ENCODE results near the gene AWAT2.

GRCh38 chrX:70092247-70092646 is 42.5 kb upstream of the AWAT2 start:
- TF ChIP-seq ATF3 (IDR thresholded peaks at IDR 0.05; ENCODE audit: borderline replicate concordance, extremely low read depth, low read depth, low read length) (no peak), FOXM1 (IDR thresholded peaks at IDR 0.05; ENCODE audit: low read depth, low read length) (no peak), RFX5 (IDR thresholded peaks at IDR 0.05; ENCODE audit: low read depth, low read length) (no peak), CEBPB (IDR thresholded peaks at IDR 0.05; ENCODE audit: borderline replicate concordance in 1 of 2, low read depth in 2 of 2, low read length in 2 of 2) (no peak), ESRRA (IDR thresholded peaks at IDR 0.05; ENCODE audit: low read length) (no peak), ZBTB33 (IDR thresholded peaks at IDR 0.05) (no peak), CBFB (IDR thresholded peaks at IDR 0.05; ENCODE audit: low read depth) (no peak), RCOR1 (conservative IDR thresholded peaks at IDR 0.05; ENCODE audit: low read depth, low read length) (no peak), CTCF (IDR thresholded peaks at IDR 0.05 in 2 of 3, conservative IDR thresholded peaks at IDR 0.05 in 1 of 3; ENCODE audit: control insufficient read depth in 2 of 3, extremely low read depth in 1 of 3, insufficient read depth in 1 of 3, low read depth in 3 of 3, low read length in 3 of 3) (no peak), POLR2A (IDR thresholded peaks at IDR 0.05; ENCODE audit: low read depth, low read length) (no peak)
